Astrocyte of the spinal cord (primary cell): ENCODE measurements around the gene CDH22.

Source experiments
- DNase-seq: peaks from one replicate; pipeline ENCODE4 v3.0.0; 2011; ENCODE audit warnings: low read depth, low spot score
- H3K4me3 ChIP-seq: 2 replicates; pipeline ENCODE4 v1.5.1; 2011; ENCODE audit warnings: low read depth, mild to moderate bottlenecking, low read length, moderate library complexity
- in situ Hi-C: cut with HindIII; loops from 2 replicates; pipeline ENCODE4 v1.10.0; 2017; ENCODE audit warnings: low sequenced_read_pairs
- TF ChIP-seq, protein P1 (sequence below): IDR thresholded peaks from 2 replicates; pipeline ENCODE4 v1.5.1; 2012; ENCODE audit warnings: low read depth, mild to moderate bottlenecking, low read length, inconsistent platforms

Gene CDH22

DNA sequence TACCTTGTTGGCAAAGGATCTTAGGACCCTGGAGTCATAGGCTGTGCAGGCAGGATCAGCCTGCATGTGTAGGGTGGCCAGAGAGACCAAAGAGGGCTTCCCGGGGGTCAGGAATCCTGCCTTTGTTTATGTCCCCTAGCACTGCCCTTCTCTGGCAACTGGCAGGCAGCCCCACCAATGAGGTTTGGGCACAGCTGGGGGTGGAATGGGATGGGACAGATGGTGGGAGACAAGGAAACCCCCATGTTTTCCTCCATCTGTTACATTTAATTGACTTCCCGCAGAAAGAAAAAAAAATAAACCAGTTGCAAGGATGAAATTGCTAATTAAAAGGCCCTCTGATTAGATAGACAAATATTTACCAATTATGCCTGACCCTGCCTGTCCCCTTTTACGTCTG, 162.6 kb downstream of the CDH22 start:
- no peak for DNase-seq
- in situ Hi-C loops: no loop called here
- no peak overlapping the region for H3K4me3 ChIP-seq
- TF ChIP-seq, protein P1, sequence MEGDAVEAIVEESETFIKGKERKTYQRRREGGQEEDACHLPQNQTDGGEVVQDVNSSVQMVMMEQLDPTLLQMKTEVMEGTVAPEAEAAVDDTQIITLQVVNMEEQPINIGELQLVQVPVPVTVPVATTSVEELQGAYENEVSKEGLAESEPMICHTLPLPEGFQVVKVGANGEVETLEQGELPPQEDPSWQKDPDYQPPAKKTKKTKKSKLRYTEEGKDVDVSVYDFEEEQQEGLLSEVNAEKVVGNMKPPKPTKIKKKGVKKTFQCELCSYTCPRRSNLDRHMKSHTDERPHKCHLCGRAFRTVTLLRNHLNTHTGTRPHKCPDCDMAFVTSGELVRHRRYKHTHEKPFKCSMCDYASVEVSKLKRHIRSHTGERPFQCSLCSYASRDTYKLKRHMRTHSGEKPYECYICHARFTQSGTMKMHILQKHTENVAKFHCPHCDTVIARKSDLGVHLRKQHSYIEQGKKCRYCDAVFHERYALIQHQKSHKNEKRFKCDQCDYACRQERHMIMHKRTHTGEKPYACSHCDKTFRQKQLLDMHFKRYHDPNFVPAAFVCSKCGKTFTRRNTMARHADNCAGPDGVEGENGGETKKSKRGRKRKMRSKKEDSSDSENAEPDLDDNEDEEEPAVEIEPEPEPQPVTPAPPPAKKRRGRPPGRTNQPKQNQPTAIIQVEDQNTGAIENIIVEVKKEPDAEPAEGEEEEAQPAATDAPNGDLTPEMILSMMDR: no peak

DNA sequence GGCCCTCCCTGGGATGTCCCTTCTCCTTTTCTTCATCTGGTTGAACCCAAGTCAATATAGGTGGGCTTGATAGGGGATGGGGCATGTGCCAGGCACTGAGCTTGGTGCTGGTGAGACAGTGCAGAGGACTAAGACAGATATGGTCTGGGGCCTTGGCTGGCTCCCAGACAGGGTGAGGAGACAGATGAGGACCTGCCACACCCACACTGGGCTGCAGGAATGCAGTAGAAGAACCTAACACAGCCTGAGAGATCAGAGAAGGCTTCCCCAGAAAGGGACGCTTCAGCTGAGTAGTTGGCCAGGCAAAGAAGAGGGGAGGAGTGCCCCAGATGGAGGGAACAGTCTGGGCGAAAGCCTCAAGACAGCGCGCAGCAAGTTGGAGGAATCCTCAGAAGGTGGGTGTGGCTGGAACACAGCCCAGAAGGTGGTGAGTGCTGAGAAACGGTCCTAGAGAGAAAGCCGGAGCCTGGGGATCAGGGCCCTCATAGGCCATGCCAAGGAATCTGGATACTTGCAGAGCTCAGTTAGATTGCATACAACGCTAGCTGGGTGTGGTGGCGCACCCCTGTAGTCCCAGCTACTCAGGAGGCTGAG, 163.8 kb downstream of the CDH22 start:
- TF ChIP-seq, protein P1: no peak
- H3K4me3 ChIP-seq: no peak overlapping the region
- in situ Hi-C loops: no loop called here
- no peak for DNase-seq

DNA sequence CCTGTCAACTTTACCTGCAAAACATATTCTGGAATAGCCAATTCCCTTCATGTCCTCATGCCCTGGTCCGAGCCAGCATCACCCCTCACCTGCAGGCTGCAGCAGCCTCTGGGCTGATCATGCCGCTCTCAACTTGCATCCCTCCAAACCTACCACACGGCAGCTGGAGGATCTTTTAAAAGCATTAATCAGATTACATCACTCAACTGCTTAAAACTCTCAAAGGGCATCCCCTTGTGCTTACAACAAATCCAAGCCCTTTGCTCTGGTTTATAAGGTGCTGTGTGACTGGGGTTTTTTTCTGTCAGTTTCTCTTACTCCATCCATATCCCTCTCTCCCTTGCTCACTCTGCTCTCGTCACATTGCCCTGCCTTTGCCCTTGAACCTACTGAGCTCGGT, 166.2 kb downstream of the CDH22 start:
- H3K4me3 ChIP-seq: no peak overlapping the region
- no peak for DNase-seq
- in situ Hi-C loops: no loop called here
- TF ChIP-seq, protein P1: no peak

DNA sequence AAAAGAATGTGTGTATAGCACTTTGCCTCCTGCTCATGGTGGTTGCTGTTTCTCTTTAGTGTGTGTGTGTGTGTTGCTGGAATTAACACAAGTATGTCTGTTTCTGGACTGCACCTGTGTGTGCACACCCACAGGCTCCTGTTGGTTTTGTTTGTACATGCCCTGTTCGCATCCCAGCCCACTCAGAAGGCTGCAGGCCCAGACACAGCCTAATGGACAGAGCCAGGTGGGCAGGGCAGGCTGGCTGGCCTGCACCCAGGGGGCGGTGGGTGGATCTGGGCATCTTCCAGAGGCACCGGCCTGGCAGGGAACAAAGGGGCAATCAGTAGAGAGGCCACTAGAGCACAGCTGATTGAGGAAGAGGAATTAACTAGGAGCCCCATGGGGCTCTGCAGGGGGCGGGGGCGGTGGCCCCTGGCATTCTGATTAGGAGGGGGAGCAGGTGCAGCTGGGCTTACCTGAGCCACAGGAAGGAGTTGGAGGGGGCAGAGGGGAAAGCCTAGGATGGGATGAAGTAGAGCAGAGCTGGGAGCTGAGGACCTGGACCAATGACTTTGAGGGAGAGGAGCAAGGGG, 168.3 kb downstream of the CDH22 start:
- TF ChIP-seq, protein P1: no peak
- in situ Hi-C loops: no loop called here
- DNase-seq: no peak
- no peak overlapping the region for H3K4me3 ChIP-seq

DNA sequence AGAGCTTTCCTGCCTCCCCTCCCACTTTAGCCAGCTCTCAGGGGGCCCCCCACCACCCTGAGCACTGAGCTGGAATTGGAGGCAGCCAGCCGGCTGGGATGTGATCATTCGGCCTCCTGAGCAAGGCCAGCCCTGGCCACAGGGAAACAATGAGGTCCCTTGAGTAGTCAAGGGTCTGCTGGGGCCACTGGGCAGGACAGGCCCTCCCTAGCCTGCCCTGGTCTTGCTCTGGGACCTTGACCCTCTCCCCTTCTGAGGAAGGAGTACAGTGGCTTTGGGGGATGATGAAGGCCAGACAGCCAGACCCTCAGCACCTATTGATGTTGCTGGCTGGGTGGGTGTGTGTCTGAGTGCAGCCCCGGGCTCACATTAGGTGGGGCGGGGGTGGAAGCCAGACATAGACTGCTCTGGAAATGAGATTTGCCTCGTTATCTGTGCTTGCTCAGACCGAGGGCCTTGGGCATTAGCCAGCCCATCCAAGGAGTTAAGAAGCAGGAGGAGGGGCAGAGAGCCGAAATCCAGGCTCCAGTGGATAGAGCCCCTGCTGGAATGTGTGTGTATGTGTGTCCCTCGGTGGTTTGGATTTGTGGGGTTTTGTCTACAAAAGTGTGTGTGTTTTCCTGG, 168.9 kb downstream of the CDH22 start:
- in situ Hi-C loops: no loop called here
- no peak overlapping the region for H3K4me3 ChIP-seq
- TF ChIP-seq, protein P1: no peak
- DNase-seq: no peak

DNA sequence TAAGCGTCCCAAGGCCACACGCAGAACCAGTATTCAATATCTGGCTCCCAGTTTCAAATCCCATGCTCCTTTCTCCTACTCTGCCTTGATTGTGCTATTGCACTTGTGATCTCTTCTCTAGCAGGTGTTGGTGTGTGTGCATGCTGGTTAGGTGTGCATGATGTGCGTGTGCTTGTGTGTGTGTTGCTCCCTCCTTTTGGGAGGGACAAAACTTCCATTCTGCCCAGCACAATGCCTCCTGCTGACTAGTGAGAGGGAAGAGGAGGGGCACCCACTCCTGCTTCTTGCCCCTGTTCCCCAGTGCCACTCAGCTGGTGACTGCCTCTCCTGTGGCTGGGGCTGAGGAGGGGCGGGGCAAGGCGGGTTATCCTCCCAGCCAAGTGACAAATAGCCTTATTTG, 170.5 kb downstream of the CDH22 start:
- TF ChIP-seq, protein P1: no peak
- DNase-seq: no peak
- in situ Hi-C loops: no loop called here
- no peak overlapping the region for H3K4me3 ChIP-seq
